HepG2 (cell line): Measurements from ENCODE around the gene SMPD3. TPM values are rescaled to one million over a fixed set of nuclear protein-coding genes. Genes with fewer than 3 reads are reported as not detected.

Experiments used
- ATAC-seq: fragments of 200-7000 bp; cut with Tn5 transposase; 3 replicates; pipeline ENCODE4 v1.9.1; 2020; ENCODE audit warnings: mild to moderate bottlenecking, moderate library complexity
- BruUV-seq: library from RNA; stranded (reverse); fragments of 400-500 nt; replicated peaks from 2 replicates; lab custom pipeline; 2021; lab: Mats Ljungman, UMichigan
- CTCF ChIA-PET: fragments of 300-600 bp; formaldehyde crosslinking; extraction: SDS; loops from one replicate; lab custom pipeline; 2021; ENCODE audit warnings: low total read pairs, inconsistent platforms, low intra/inter-chr PET ratio; lab: Yijun Ruan, JAX
- POLR2A ChIA-PET: fragments of 350-600 bp; sonication (Branson Sonifier 250); formaldehyde crosslinking; loops from one replicate; lab custom pipeline; 2020; ENCODE audit warnings: antibody characterized with exemption, inconsistent platforms; lab: Yijun Ruan, JAX
- DNase-seq: peaks from one replicate; pipeline ENCODE4 v3.0.0-alpha.2; 2015; ENCODE audit warnings: low spot score
- FAIRE-seq: peaks from 3 replicates; lab custom pipeline; 2011; peaks lifted over from hg19 to GRCh38; lab: Jason Lieb, UNC
- H2AFZ ChIP-seq: one replicate; pipeline ENCODE4 v1.6.1; 2011; ENCODE audit warnings: low read length, inconsistent platforms
- H3K27ac ChIP-seq: fragments of 300-600 bp; 3 replicates; pipeline ENCODE4 v1.8.0; 2011; ENCODE audit warnings: mixed run types, mild to moderate bottlenecking, mixed read lengths, low read length, inconsistent platforms; ENCODE audit not compliant: insufficient read depth; ENCODE audit errors: extremely low read length
- H3K27me3 ChIP-seq, 2 experiments: fragments of 200-600 bp in 1 of 2; 2 replicates in 1 of 2; 3 replicates in 1 of 2; pipeline versions ENCODE4 v1.6.0 to v1.8.0; 2011; ENCODE audit warnings: low read length in 2 of 2, mild to moderate bottlenecking in 2 of 2, moderate library complexity in 2 of 2, inconsistent platforms in 1 of 2; ENCODE audit not compliant: insufficient read depth in 2 of 2, control insufficient read depth in 1 of 2
- H3K36me3 ChIP-seq, 2 experiments: fragments of 200-600 bp in 1 of 2; replicated peaks in 1 of 2; 2 replicates in 1 of 2; 3 replicates in 1 of 2; pipeline versions ENCODE4 v1.5.1 to v1.8.0; 2011; ENCODE audit warnings: low read length in 2 of 2, inconsistent platforms in 1 of 2; ENCODE audit not compliant: insufficient read depth in 2 of 2, control insufficient read depth in 1 of 2
- H3K4me1 ChIP-seq: 2 replicates; pipeline ENCODE4 v1.5.1; 2012; ENCODE audit warnings: low read length, inconsistent platforms; ENCODE audit not compliant: insufficient read depth
- H3K4me2 ChIP-seq: 2 replicates; pipeline ENCODE4 v1.6.0; 2011; ENCODE audit warnings: low read depth, low read length, inconsistent platforms
- H3K4me3 ChIP-seq, 3 experiments: fragments of 200-600 bp in 1 of 3; sonication (generic), shearing (Covaris generic) in 1 of 3; replicated peaks in 1 of 3; 2 replicates each; pipeline ENCODE4 v1.5.1; 2011 to 2016; ENCODE audit warnings: low read length in 3 of 3, inconsistent platforms in 2 of 3, low read depth in 2 of 3, mild to moderate bottlenecking in 2 of 3, control low read depth in 1 of 3, mixed read lengths in 1 of 3; ENCODE audit not compliant: insufficient read depth in 1 of 3
- H3K79me2 ChIP-seq: one replicate; pipeline ENCODE4 v1.6.1; 2011; ENCODE audit warnings: low read length, inconsistent platforms; ENCODE audit not compliant: insufficient read depth
- H3K9ac ChIP-seq: 2 replicates; pipeline ENCODE4 v1.6.0; 2011; ENCODE audit warnings: mild to moderate bottlenecking, low read depth, low read length, inconsistent platforms; ENCODE audit not compliant: insufficient read depth
- H3K9me3 ChIP-seq: 2 replicates; pipeline ENCODE4 v1.5.1; 2012; ENCODE audit warnings: mild to moderate bottlenecking, low read length
- H4K20me1 ChIP-seq: 2 replicates; pipeline ENCODE4 v1.6.0; 2011; ENCODE audit warnings: inconsistent platforms, mild to moderate bottlenecking, low read length, moderate library complexity; ENCODE audit not compliant: insufficient read depth
- DNMT1 ChIP-seq: sonication (generic); formaldehyde crosslinking; IDR thresholded peaks from 2 replicates; pipeline ENCODE4 v1.5.1; 2020; ENCODE audit warnings: mild to moderate bottlenecking, missing genetic modification reagents
- ELF1 ChIP-seq: sonication (generic); formaldehyde crosslinking; IDR thresholded peaks from 2 replicates; pipeline ENCODE4 v1.4.0; 2020; ENCODE audit warnings: missing genetic modification reagents
- FOXA1 ChIP-seq, 2 experiments: fragments of 450-650 bp in 1 of 2; sonication (generic) in 1 of 2; formaldehyde crosslinking in 1 of 2; IDR thresholded peaks; 2 replicates each; pipeline versions ENCODE4 v1.4.0 to v1.6.1; 2016 to 2020; ENCODE audit warnings: missing genetic modification reagents in 1 of 2
- IKZF1 ChIP-seq: fragments of 450-650 bp; IDR thresholded peaks from 2 replicates; pipeline ENCODE4 v1.7.1; 2016
- RBAK ChIP-seq: sonication (generic); formaldehyde crosslinking; IDR thresholded peaks from 2 replicates; pipeline ENCODE4 v1.5.1; 2020; ENCODE audit warnings: mild to moderate bottlenecking, missing genetic modification reagents
- SAFB2 ChIP-seq: sonication (generic); formaldehyde crosslinking; IDR thresholded peaks from 2 replicates; pipeline ENCODE4 v1.5.1; 2020; ENCODE audit warnings: missing genetic modification reagents, low read depth, mild to moderate bottlenecking, borderline replicate concordance
- SMARCC2 ChIP-seq: fragments of 450-650 bp; IDR thresholded peaks from 2 replicates; pipeline ENCODE4 v1.6.1; 2017; ENCODE audit warnings: antibody characterized with exemption, mild to moderate bottlenecking
- SP1 ChIP-seq, 2 experiments: fragments of 450-650 bp in 1 of 2; sonication (generic) in 1 of 2; formaldehyde crosslinking in 1 of 2; IDR thresholded peaks; 2 replicates each; pipeline versions ENCODE4 v1.4.0 to v1.6.1; 2016 to 2020; ENCODE audit warnings: missing genetic modification reagents in 1 of 2
- SRY ChIP-seq: sonication (generic); formaldehyde crosslinking; IDR thresholded peaks from 2 replicates; pipeline ENCODE4 v1.8.0; 2022; ENCODE audit warnings: mild to moderate bottlenecking, missing genetic modification reagents
- ZNF432 ChIP-seq: sonication (generic); formaldehyde crosslinking; IDR thresholded peaks from 2 replicates; pipeline ENCODE4 v1.5.0; 2020; ENCODE audit warnings: missing genetic modification reagents, mild to moderate bottlenecking, borderline replicate concordance
- ZNF44 ChIP-seq: sonication (generic); formaldehyde crosslinking; IDR thresholded peaks from 2 replicates; pipeline ENCODE4 v1.5.1; 2020; ENCODE audit warnings: mild to moderate bottlenecking, missing genetic modification reagents
- ZNF530 ChIP-seq: sonication (generic); formaldehyde crosslinking; IDR thresholded peaks from 2 replicates; pipeline ENCODE4 v1.5.0; 2020; ENCODE audit warnings: low read depth, mild to moderate bottlenecking, missing genetic modification reagents
- ZNF777 ChIP-seq: sonication (generic); formaldehyde crosslinking; IDR thresholded peaks from 2 replicates; pipeline ENCODE4 v1.4.0; 2020; ENCODE audit warnings: missing genetic modification reagents
- ZNF792 ChIP-seq: IDR thresholded peaks from 2 replicates; pipeline ENCODE4 v1.6.1; 2016
- WGBS: methylation state at CpG from one replicate; pipeline ENCODE4 v1.1.6; 2017; ENCODE audit warnings: low lambda C conversion rate; 5-methylcytosine and 5-hydroxymethylcytosine counted together
- in situ Hi-C: cut with HindIII; loops from 2 replicates; pipeline ENCODE4 v1.10.0; 2017; ENCODE audit warnings: low pct_unique_long_range_greater_than_20kb; ENCODE audit not compliant: extremely low pct_ligation_motif_present
- intact Hi-C: fragments of 100-400 bp; cut with micrococcal nuclease; formaldehyde crosslinking; loops from one replicate; pipeline ENCODE4 v1.10.0; 2022; ENCODE audit not compliant: unreplicated experiment
- polyA plus RNA-seq, 8 experiments: library from polyadenylated mRNA; depleted of rRNA in 3 of 8; stranded (reverse) in 7 of 8; unstranded in 1 of 8; fragments of >200 nt; fragmentation: Illumina TruSeq in 4 of 8; extraction: Trizol in 4 of 8; gene quantifications; 2 replicates each; pipeline versions ENCODE4 v1.2.1 to v1.2.3, GENCODE V29; 2011 to 2016; ENCODE audit warnings: low read depth in 4 of 8, missing spikeins in 1 of 8, mixed read lengths in 1 of 8; ENCODE audit not compliant: insufficient read depth in 1 of 8
- total RNA-seq, 5 experiments: library from RNA; depleted of rRNA; stranded (reverse); fragments of >200 nt; fragmentation: Illumina TruSeq; extraction: Trizol; gene quantifications; 2 replicates each; pipeline ENCODE4 v1.2.3, GENCODE V29; 2016; ENCODE audit warnings: low read depth in 1 of 5
- TF ChIP-seq, protein P1 (sequence below), 2 experiments: sonication (generic) in 1 of 2; formaldehyde crosslinking in 1 of 2; IDR thresholded peaks; 2 replicates each; pipeline versions ENCODE4 v1.5.1 to v1.6.1; 2011 to 2020; ENCODE audit warnings: borderline replicate concordance in 1 of 2, low read depth in 1 of 2, low read length in 1 of 2, mild to moderate bottlenecking in 1 of 2, missing genetic modification reagents in 1 of 2, moderate library complexity in 1 of 2
- TF ChIP-seq, protein P2 (sequence below): sonication (generic); formaldehyde crosslinking; IDR thresholded peaks from 2 replicates; pipeline ENCODE4 v1.4.0; 2020; ENCODE audit warnings: low read depth, mild to moderate bottlenecking, missing genetic modification reagents
- TF ChIP-seq, protein P3 (sequence below): IDR thresholded peaks from 2 replicates; pipeline ENCODE4 v1.6.1; 2016; ENCODE audit warnings: low read depth

SMPD3 gene
- total and polyA plus RNA-seq, 2 of the 13 experiments (the other 11 are each of a cell fraction or from before 2014, with no cell fraction given): 0.07 to 0.32 TPM

DNA sequence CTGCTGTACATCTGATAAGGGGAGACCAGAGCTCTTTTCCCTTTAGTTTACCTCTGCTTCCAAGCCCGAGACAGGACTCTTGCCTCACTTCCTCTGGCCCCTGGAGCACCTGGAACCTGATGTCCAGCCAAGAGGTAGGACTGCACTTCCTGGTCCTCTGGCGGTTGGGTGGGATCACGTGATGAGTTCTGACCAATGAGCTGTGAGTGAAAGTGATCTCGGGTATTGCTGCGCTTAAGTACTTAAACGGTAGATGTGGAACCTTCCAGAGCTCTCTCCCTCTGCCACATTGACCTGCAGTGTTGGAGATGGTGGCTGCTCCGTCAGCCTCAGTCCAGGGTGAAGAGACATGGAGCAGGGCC, 67.0 kb downstream of the SMPD3 start:
- Histone ChIP-seq H3K36me3 (no peaks in the 10 kb centered on the region), H3K27ac (no peak overlapping the region), H4K20me1 (no peaks in the 10 kb centered on the region), H3K9me3 (no peaks in the 10 kb centered on the region), H2AFZ (no peak overlapping the region), H3K4me1 (peaks cover 14% of the 10 kb centered on the region; the same call in 1 of the 2 replicates), H3K4me3 (no peak overlapping the region), H3K4me2 (0 out of 2 replicates have a peak overlapping the region, but pooled peaks have one; percentile 19), H3K79me2 (no peaks in the 10 kb centered on the region), H3K9ac (no peak overlapping the region), H3K27me3 (peaks cover 2 to 46% of the 10 kb centered on the region in 2 experiments; a peak in 4 of 5 replicates)
- intact Hi-C loops: loop anchor here (10.0 kb wide), 1 partner anchor 63 kb away; the partner anchor contains the start of gene SMPD3
- ChIA-PET CTCF (no interaction called here), POLR2A (no interaction called here)
- FAIRE-seq (no peak), DNase-seq (no peak), ATAC-seq (no peak)
- no TSS peak for BruUV-seq
- 57% methylated on average over 7 of the region's 7 CpGs for WGBS
- in situ Hi-C loops: no loop called here
- TF ChIP-seq ELF1 (CRISPR knock-in tag) (peak; percentile 76), IKZF1 (no peak), ZNF777 (CRISPR knock-in tag) (no peak), SMARCC2 (no peak), ZNF432 (CRISPR knock-in tag) (no peak), ZNF530 (CRISPR knock-in tag) (no peak), ZNF792 (CRISPR knock-in tag) (no peak), SRY (no peak), ZNF44 (CRISPR knock-in tag) (no peak), SAFB2 (CRISPR knock-in tag) (no peak), FOXA1 (IDR thresholded peaks at IDR 0.05) (no peak), FOXA1 (CRISPR knock-in tag; IDR thresholded peaks at IDR 0.05) (no peak), DNMT1 (no peak), RBAK (CRISPR knock-in tag) (no peak), SP1 (IDR thresholded peaks at IDR 0.05) (no peak), SP1 (CRISPR knock-in tag; IDR thresholded peaks at IDR 0.05) (no peak)
- TF ChIP-seq, protein P1, sequence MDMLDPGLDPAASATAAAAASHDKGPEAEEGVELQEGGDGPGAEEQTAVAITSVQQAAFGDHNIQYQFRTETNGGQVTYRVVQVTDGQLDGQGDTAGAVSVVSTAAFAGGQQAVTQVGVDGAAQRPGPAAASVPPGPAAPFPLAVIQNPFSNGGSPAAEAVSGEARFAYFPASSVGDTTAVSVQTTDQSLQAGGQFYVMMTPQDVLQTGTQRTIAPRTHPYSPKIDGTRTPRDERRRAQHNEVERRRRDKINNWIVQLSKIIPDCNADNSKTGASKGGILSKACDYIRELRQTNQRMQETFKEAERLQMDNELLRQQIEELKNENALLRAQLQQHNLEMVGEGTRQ (IDR thresholded peaks at IDR 0.05; ENCODE audit: low read depth, low read length): peak; percentile 75
- TF ChIP-seq, protein P1 (CRISPR knock-in tag; IDR thresholded peaks at IDR 0.05; ENCODE audit: borderline replicate concordance): peak; percentile 66; the same call in 1 of the 2 replicates
- TF ChIP-seq, protein P2, sequence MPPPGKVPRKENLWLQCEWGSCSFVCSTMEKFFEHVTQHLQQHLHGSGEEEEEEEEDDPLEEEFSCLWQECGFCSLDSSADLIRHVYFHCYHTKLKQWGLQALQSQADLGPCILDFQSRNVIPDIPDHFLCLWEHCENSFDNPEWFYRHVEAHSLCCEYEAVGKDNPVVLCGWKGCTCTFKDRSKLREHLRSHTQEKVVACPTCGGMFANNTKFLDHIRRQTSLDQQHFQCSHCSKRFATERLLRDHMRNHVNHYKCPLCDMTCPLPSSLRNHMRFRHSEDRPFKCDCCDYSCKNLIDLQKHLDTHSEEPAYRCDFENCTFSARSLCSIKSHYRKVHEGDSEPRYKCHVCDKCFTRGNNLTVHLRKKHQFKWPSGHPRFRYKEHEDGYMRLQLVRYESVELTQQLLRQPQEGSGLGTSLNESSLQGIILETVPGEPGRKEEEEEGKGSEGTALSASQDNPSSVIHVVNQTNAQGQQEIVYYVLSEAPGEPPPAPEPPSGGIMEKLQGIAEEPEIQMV: no peak
- TF ChIP-seq, protein P3, sequence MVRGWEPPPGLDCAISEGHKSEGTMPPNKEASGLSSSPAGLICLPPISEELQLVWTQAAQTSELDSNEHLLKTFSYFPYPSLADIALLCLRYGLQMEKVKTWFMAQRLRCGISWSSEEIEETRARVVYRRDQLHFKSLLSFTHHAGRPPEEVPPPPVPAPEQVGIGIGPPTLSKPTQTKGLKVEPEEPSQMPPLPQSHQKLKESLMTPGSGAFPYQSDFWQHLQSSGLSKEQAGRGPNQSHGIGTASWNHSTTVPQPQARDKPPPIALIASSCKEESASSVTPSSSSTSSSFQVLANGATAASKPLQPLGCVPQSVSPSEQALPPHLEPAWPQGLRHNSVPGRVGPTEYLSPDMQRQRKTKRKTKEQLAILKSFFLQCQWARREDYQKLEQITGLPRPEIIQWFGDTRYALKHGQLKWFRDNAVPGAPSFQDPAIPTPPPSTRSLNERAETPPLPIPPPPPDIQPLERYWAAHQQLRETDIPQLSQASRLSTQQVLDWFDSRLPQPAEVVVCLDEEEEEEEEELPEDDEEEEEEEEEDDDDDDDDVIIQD: no peak
